ENCODE data around the gene PKDCC.

PKDCC gene

GRCh38 chr2:42046819-42047487 lies 868 bp upstream of the PKDCC start:
- TF ChIP-seq TAF1 (IDR thresholded peaks at IDR 0.05; ENCODE audit: low read depth, low read length) (no peak), POLR2A (IDR thresholded peaks at IDR 0.05; ENCODE audit: low read depth, low read length) (no peak), POU2F2 (IDR thresholded peaks at IDR 0.05; ENCODE audit: low read depth, low read length) (no peak), PAX5 (IDR thresholded peaks at IDR 0.05; ENCODE audit: insufficient read depth, low read length, severe bottlenecking) (no peak), POLR2AphosphoS5 (IDR thresholded peaks at IDR 0.05; ENCODE audit: low read depth, low read length) (no peak), SPI1 (IDR thresholded peaks at IDR 0.05; ENCODE audit: low read depth, low read length) (no peak)
- FAIRE-seq (peak; percentile 74), DNase-seq (ENCODE audit: insufficient read length, low spot score) (no peak)

- FAIRE-seq (peak; percentile 66), DNase-seq (ENCODE audit: insufficient read length, low spot score) (no peak)
- TF ChIP-seq SPI1 (IDR thresholded peaks at IDR 0.05; ENCODE audit: low read depth, low read length) (no peak), TAF1 (IDR thresholded peaks at IDR 0.05; ENCODE audit: low read depth, low read length) (no peak), POU2F2 (IDR thresholded peaks at IDR 0.05; ENCODE audit: low read depth, low read length) (no peak), PAX5 (IDR thresholded peaks at IDR 0.05; ENCODE audit: insufficient read depth, low read length, severe bottlenecking) (no peak), POLR2A (IDR thresholded peaks at IDR 0.05; ENCODE audit: low read depth, low read length) (no peak), POLR2AphosphoS5 (IDR thresholded peaks at IDR 0.05; ENCODE audit: low read depth, low read length) (no peak)
Measured at GRCh38 chr2:42048299-42049220, 739 bp downstream of the PKDCC start.

GRCh38 chr2:42049221-42050009 lies 1.6 kb downstream of the PKDCC start:
- FAIRE-seq (no peak), DNase-seq (ENCODE audit: insufficient read length, low spot score) (no peak)

GRCh38 chr2:42050010-42050702 lies 2.3 kb downstream of the PKDCC start:
- TF ChIP-seq POU2F2 (IDR thresholded peaks at IDR 0.05; ENCODE audit: low read depth, low read length) (no peak), PAX5 (IDR thresholded peaks at IDR 0.05; ENCODE audit: insufficient read depth, low read length, severe bottlenecking) (no peak), POLR2A (IDR thresholded peaks at IDR 0.05; ENCODE audit: low read depth, low read length) (no peak), TAF1 (IDR thresholded peaks at IDR 0.05; ENCODE audit: low read depth, low read length) (no peak), SPI1 (IDR thresholded peaks at IDR 0.05; ENCODE audit: low read depth, low read length) (no peak), POLR2AphosphoS5 (IDR thresholded peaks at IDR 0.05; ENCODE audit: low read depth, low read length) (no peak)
- FAIRE-seq, result no peak

More at GRCh38 chr2:42049221-42050009, 1.6 kb downstream of the PKDCC start:
- TF ChIP-seq TAF1 (IDR thresholded peaks at IDR 0.05; ENCODE audit: low read depth, low read length) (no peak), PAX5 (IDR thresholded peaks at IDR 0.05; ENCODE audit: insufficient read depth, low read length, severe bottlenecking) (no peak), POLR2AphosphoS5 (IDR thresholded peaks at IDR 0.05; ENCODE audit: low read depth, low read length) (no peak), POLR2A (IDR thresholded peaks at IDR 0.05; ENCODE audit: low read depth, low read length) (no peak), POU2F2 (IDR thresholded peaks at IDR 0.05; ENCODE audit: low read depth, low read length) (no peak)

GRCh38 chr2:42050703-42051542 lies 3.1 kb downstream of the PKDCC start:
- TF ChIP-seq SPI1 (IDR thresholded peaks at IDR 0.05; ENCODE audit: low read depth, low read length), result no peak
- no peak for TF ChIP-seq POU2F2 (IDR thresholded peaks at IDR 0.05; ENCODE audit: low read depth, low read length)
- TF ChIP-seq PAX5 (IDR thresholded peaks at IDR 0.05; ENCODE audit: insufficient read depth, low read length, severe bottlenecking), result no peak
- no peak for TF ChIP-seq TAF1 (IDR thresholded peaks at IDR 0.05; ENCODE audit: low read depth, low read length)
- no peak for TF ChIP-seq POLR2AphosphoS5 (IDR thresholded peaks at IDR 0.05; ENCODE audit: low read depth, low read length)
- no peak for TF ChIP-seq POLR2A (IDR thresholded peaks at IDR 0.05; ENCODE audit: low read depth, low read length)
- FAIRE-seq, result no peak

More at GRCh38 chr2:42050010-42050702, 2.3 kb downstream of the PKDCC start:
- DNase-seq (ENCODE audit: insufficient read length, low spot score), result no peak

GRCh38 chr2:42051543-42052235 lies 3.9 kb downstream of the PKDCC start:
- no peak for DNase-seq (ENCODE audit: insufficient read length, low spot score)
- no peak for FAIRE-seq
- TF ChIP-seq TAF1 (IDR thresholded peaks at IDR 0.05; ENCODE audit: low read depth, low read length) (no peak), POLR2AphosphoS5 (IDR thresholded peaks at IDR 0.05; ENCODE audit: low read depth, low read length) (no peak), POLR2A (IDR thresholded peaks at IDR 0.05; ENCODE audit: low read depth, low read length) (no peak), POU2F2 (IDR thresholded peaks at IDR 0.05; ENCODE audit: low read depth, low read length) (no peak), PAX5 (IDR thresholded peaks at IDR 0.05; ENCODE audit: insufficient read depth, low read length, severe bottlenecking) (no peak)

More at GRCh38 chr2:42050703-42051542, 3.1 kb downstream of the PKDCC start:
- DNase-seq (ENCODE audit: insufficient read length, low spot score), result no peak

- TF ChIP-seq SPI1 (IDR thresholded peaks at IDR 0.05; ENCODE audit: low read depth, low read length), result no peak
- no peak for TF ChIP-seq PAX5 (IDR thresholded peaks at IDR 0.05; ENCODE audit: insufficient read depth, low read length, severe bottlenecking)
- no peak for TF ChIP-seq POU2F2 (IDR thresholded peaks at IDR 0.05; ENCODE audit: low read depth, low read length)
- no peak for TF ChIP-seq POLR2A (IDR thresholded peaks at IDR 0.05; ENCODE audit: low read depth, low read length)
- no peak for TF ChIP-seq POLR2AphosphoS5 (IDR thresholded peaks at IDR 0.05; ENCODE audit: low read depth, low read length)
- no peak for TF ChIP-seq TAF1 (IDR thresholded peaks at IDR 0.05; ENCODE audit: low read depth, low read length)
- DNase-seq (ENCODE audit: insufficient read length, low spot score) (no peak), FAIRE-seq (no peak)
Measured at GRCh38 chr2:42052702-42053481, 5.1 kb downstream of the PKDCC start.
